HG03280 (cell line): ENCODE results near the gene ST7L.
"Not testable (repeated sequence)": the region's sequence is repeated elsewhere in the genome, so short reads cannot be mapped to it uniquely, and the experiment has no call there.

Source experiments
- ATAC-seq: cut with Tn5 transposase; IDR thresholded peaks from one replicate; pipeline ENCODE4 v1.9.1; 2021; ENCODE audit warnings: mild to moderate bottlenecking, moderate library complexity; ENCODE audit not compliant: unreplicated experiment

Gene ST7L, protein sequence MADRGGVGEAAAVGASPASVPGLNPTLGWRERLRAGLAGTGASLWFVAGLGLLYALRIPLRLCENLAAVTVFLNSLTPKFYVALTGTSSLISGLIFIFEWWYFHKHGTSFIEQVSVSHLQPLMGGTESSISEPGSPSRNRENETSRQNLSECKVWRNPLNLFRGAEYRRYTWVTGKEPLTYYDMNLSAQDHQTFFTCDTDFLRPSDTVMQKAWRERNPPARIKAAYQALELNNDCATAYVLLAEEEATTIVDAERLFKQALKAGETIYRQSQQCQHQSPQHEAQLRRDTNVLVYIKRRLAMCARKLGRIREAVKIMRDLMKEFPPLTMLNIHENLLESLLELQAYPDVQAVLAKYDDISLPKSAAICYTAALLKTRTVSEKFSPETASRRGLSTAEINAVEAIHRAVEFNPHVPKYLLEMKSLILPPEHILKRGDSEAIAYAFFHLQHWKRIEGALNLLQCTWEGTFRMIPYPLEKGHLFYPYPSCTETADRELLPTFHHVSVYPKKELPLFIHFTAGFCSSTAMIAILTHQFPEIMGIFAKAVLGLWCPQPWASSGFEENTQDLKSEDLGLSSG

GRCh38 chr1:112618721-112619517 is at the start of gene ST7L:
Gene ST7L, minus strand, starts transcription at chr1:112619141. Its CDS starts 28 bp downstream, at chr1:112619113.
- ATAC-seq: peak; percentile 10

GRCh38 chr1:112666946-112667345 is 48.0 kb upstream of the ST7L start:
- no peak for ATAC-seq

- ATAC-seq: no peak
Observed at GRCh38 chr1:112665857-112666256, 46.9 kb upstream of the ST7L start.

- ATAC-seq: no peak
Observed at GRCh38 chr1:112651205-112651604, 32.3 kb upstream of the ST7L start.

GRCh38 chr1:112646225-112646624 is 27.3 kb upstream of the ST7L start:
- ATAC-seq: no peak

GRCh38 chr1:112643080-112643479 is 24.1 kb upstream of the ST7L start:
- ATAC-seq: no peak

GRCh38 chr1:112640437-112640836 is 21.5 kb upstream of the ST7L start:
- not testable (repeated sequence) for ATAC-seq

GRCh38 chr1:112638110-112638428 is 19.1 kb upstream of the ST7L start:
- ATAC-seq: no peak

GRCh38 chr1:112637254-112638109 is 18.5 kb upstream of the ST7L start:
- no peak for ATAC-seq

DNA sequence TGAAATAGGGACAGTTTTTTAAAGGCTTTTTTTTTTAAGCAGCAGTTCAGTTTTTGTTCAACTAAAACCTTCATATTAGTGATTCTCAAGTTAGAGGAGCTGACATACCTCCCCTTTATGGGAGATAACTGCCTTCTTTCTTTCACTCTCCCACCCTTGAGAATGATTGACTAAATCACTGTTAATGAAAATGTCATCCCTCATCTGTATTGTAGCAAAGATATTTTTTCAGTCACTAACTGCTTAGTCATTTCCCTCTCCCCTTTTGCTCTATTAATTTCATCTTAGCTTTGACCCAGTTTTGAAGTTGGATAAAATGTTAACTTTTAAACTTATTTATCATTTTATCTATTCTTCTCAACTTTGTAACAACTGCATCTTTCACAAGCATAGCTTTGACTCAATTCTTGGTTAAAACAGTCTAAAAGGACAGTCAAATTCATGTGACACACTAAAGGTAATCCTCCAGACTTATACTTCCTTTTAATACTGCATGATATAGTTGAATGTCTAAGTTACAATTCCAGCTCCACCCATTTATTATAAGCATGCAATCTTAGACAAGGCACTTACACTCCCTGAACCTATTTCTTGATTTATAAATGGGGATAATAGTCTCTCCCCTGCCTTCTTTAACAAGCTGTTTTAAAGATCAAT is 17.8 kb upstream of the ST7L start:
- no peak for ATAC-seq

- peak; percentile 29 for ATAC-seq
Observed at GRCh38 chr1:112636056-112636455, 17.1 kb upstream of the ST7L start.

- no peak for ATAC-seq
Observed at GRCh38 chr1:112634367-112634766, 15.4 kb upstream of the ST7L start.

GRCh38 chr1:112633628-112634027 is 14.7 kb upstream of the ST7L start:
- ATAC-seq: no peak

GRCh38 chr1:112629256-112629655 is 10.3 kb upstream of the ST7L start:
- ATAC-seq: no peak

- ATAC-seq: no peak
Observed at GRCh38 chr1:112628516-112628915, 9.6 kb upstream of the ST7L start.

DNA sequence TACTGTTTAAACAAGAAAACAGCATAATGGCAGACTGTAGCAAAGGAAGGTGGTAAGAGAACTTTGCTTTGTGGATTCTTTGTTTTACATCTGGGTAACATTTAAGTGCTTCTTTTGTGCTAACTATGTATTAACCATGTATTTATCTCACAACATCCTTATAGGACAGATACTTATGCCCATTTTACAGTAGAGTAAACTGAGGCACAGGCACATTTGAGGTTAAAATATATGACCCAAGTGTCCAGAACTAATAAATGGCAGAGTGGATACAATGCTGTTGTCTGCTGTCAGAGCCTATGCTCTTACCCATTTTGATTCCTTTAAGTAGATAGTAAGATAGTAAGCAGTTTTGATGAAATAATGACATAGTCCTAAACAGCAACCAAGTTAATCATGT is 7.9 kb upstream of the ST7L start:
- ATAC-seq: no peak

DNA sequence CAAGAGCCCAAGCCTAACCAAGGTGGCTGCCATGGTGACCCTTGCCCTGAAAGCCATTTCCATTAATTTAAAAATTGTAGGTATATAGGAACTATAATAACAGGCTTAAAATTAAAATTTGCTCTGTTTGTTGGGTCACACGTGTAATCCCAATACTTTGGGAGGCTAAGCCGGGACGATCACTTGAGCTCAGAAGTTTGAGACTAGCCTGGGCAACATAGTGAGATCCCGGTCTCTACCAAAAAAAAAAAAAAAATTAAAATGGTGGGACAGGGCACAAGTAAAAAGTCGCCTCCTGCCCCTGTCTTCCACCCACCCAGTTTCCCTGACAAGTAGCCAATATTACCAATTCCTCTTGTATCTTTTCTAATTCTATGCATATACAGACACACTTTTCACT is 7.3 kb upstream of the ST7L start:
- no peak for ATAC-seq

- no peak for ATAC-seq
Observed at GRCh38 chr1:112625696-112626095, 6.8 kb upstream of the ST7L start.

DNA sequence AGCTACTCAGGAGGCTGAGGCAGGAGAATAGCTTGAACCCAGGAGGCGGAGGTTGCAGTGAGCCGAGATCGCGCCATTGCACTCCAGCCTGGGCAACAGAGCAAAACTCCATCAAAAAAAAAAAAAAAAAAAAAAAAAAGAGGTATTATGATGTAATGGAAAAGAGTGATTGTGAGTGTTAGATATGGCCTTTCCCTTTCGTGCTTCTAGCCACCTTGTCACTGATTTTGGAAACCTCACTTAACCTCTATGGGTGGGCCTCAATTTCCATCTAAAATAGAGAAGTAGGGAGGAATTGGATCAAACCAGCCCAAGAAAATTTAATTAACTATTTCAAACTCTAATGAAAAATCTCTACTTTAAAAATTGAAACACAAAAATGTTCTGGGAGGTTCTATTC is 5.6 kb upstream of the ST7L start:
- ATAC-seq: not testable (repeated sequence)

GRCh38 chr1:112620377-112620695 is 1.4 kb upstream of the ST7L start:
- no peak for ATAC-seq
